BE2C (cell line): ENCODE measurements around the gene JUND.
A peak's percentile ranks its signal among the peaks of the same experiment; 100 is the strongest.

ENCODE experiments used
- DNase-seq: peaks from one replicate; pipeline ENCODE4 v3.0.0-alpha.2; 2020
- H3K27me3 ChIP-seq: fragments of 250-450 bp; sonication (Bioruptor Pico); 2 replicates; pipeline ENCODE4 v1.5.1; 2020; ENCODE audit warnings: mild to moderate bottlenecking
- H3K36me3 ChIP-seq: fragments of 250-450 bp; sonication (Bioruptor Pico); 2 replicates; pipeline ENCODE4 v1.5.1; 2020; ENCODE audit warnings: mild to moderate bottlenecking
- H3K4me1 ChIP-seq: fragments of 250-450 bp; sonication (Bioruptor Pico); 2 replicates; pipeline ENCODE4 v1.5.1; 2020
- H3K4me3 ChIP-seq: 2 replicates; pipeline ENCODE4 v1.5.1; 2011; ENCODE audit warnings: low read depth, low read length
- H3K9me3 ChIP-seq: fragments of 250-450 bp; sonication (Bioruptor Pico); 2 replicates; pipeline ENCODE4 v1.5.1; 2020
- CTCF ChIP-seq: IDR thresholded peaks from 2 replicates; pipeline ENCODE4 v1.5.1; 2012; ENCODE audit warnings: mild to moderate bottlenecking, low read depth, low read length

The JUND gene

GRCh38 chr19:18306888-18307260 is 25.5 kb upstream of the JUND start:
- TF ChIP-seq CTCF = no peak
- no peak for DNase-seq

GRCh38 chr19:18306209-18306887 is 24.9 kb upstream of the JUND start:
- no peak for DNase-seq
- H3K4me3 ChIP-seq = no peak overlapping the region
- H3K27me3 ChIP-seq = no peaks in the 10 kb centered on the region
- H3K36me3 ChIP-seq = peaks cover 51% of the 10 kb centered on the region
- H3K9me3 ChIP-seq = no peaks in the 10 kb centered on the region
- peaks cover 24% of the 10 kb centered on the region for H3K4me1 ChIP-seq
- TF ChIP-seq CTCF = no peak

More at GRCh38 chr19:18306888-18307260, 25.5 kb upstream of the JUND start:
- Histone ChIP-seq H3K4me1 (peaks cover 24% of the 10 kb centered on the region), H3K27me3 (no peaks in the 10 kb centered on the region), H3K4me3 (no peak overlapping the region), H3K36me3 (peaks cover 56% of the 10 kb centered on the region), H3K9me3 (no peaks in the 10 kb centered on the region)

- DNase-seq = peak; percentile 90
- peaks cover 24% of the 10 kb centered on the region for H3K4me1 ChIP-seq
- H3K27me3 ChIP-seq = no peaks in the 10 kb centered on the region
- H3K4me3 ChIP-seq = peak overlapping the region; percentile 43
- H3K36me3 ChIP-seq = peaks cover 37% of the 10 kb centered on the region
- 0 out of 2 replicates have a peak, but pooled peaks have one; percentile 5 for TF ChIP-seq CTCF
- no peaks in the 10 kb centered on the region for H3K9me3 ChIP-seq
These were observed 23.3 kb upstream of the JUND start for GRCh38 chr19:18304458-18305310.

- Histone ChIP-seq H3K36me3 (peaks cover 32% of the 10 kb centered on the region), H3K27me3 (no peaks in the 10 kb centered on the region), H3K9me3 (no peaks in the 10 kb centered on the region), H3K4me1 (peaks cover 24% of the 10 kb centered on the region), H3K4me3 (peak overlapping the region; percentile 43; the same call in 1 of the 2 replicates)
- no peak for DNase-seq
- no peak for TF ChIP-seq CTCF
These were observed 22.7 kb upstream of the JUND start for GRCh38 chr19:18304208-18304457.

GRCh38 chr19:18301718-18302111 is 20.3 kb upstream of the JUND start:
- H3K36me3 ChIP-seq = peaks cover 9% of the 10 kb centered on the region
- no peaks in the 10 kb centered on the region for H3K9me3 ChIP-seq
- no peaks in the 10 kb centered on the region for H3K27me3 ChIP-seq
- peaks cover 24% of the 10 kb centered on the region for H3K4me1 ChIP-seq
- H3K4me3 ChIP-seq = no peak overlapping the region
- no peak for TF ChIP-seq CTCF
- DNase-seq = no peak

- Histone ChIP-seq H3K4me1 (peaks cover 24% of the 10 kb centered on the region), H3K9me3 (no peaks in the 10 kb centered on the region), H3K36me3 (peaks cover 3% of the 10 kb centered on the region), H3K27me3 (no peaks in the 10 kb centered on the region), H3K4me3 (no peak overlapping the region)
- no peak for DNase-seq
- no peak for TF ChIP-seq CTCF
These were observed 19.7 kb upstream of the JUND start for GRCh38 chr19:18300930-18301717.
